ENCODE results near the gene AP5Z1.

The AP5Z1 gene

DNA sequence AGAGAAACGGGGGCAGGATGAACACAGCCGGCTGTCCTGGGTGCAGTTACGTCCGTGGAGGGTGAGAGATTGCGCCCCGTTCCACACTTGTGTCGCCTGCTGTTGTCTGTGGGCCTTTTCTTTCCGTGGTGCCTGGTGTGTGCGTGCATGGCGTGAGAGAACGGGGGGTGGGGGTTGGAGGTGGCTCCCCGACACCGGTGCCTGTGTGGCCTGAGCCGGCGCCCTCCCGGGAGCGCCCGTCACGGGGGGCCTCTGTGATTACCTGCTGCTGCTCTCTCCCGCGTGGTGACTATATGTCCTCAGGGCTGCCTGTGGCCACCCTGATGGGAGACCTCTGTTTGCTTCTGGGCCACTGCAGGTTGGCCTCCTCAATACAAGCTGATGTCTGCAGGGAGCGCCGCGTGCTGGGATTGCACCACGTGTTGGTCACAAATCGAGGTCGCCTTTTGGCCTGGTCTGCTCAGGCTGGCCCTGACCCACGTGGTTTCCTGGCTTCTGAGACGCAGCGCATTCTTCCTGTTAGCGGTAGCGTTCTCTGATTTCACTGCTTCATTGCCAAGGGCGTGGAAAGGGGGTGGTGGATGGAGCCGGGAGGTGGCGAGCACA, 10.9 kb upstream of the AP5Z1 start:
- peaks cover 66% of the 10 kb centered on the region for H3K36me3 ChIP-seq (ENCODE audit: insufficient read depth, low read length)
- no peaks in the 10 kb centered on the region for H3K27me3 ChIP-seq (ENCODE audit: insufficient read depth, low read length)
- H3K4me1 ChIP-seq (ENCODE audit: insufficient read depth, low read length) = peaks cover 5% of the 10 kb centered on the region
- no peak overlapping the region for H2AFZ ChIP-seq (ENCODE audit: low read depth, low read length)
- no peaks in the 10 kb centered on the region for H3K9me3 ChIP-seq (ENCODE audit: low read length)
- H3K4me3 ChIP-seq (ENCODE audit: low read length) = no peak overlapping the region

GRCh38 chr7:4765776-4766490, 9.5 kb upstream of the AP5Z1 start:
- Histone ChIP-seq H3K36me3 (ENCODE audit: insufficient read depth, low read length) (peaks cover 55% of the 10 kb centered on the region), H3K4me1 (ENCODE audit: insufficient read depth, low read length) (peaks cover 5% of the 10 kb centered on the region), H2AFZ (ENCODE audit: low read depth, low read length) (no peak overlapping the region), H3K27me3 (ENCODE audit: insufficient read depth, low read length) (no peaks in the 10 kb centered on the region), H3K9me3 (ENCODE audit: low read length) (no peaks in the 10 kb centered on the region), H3K4me3 (ENCODE audit: low read length) (no peak overlapping the region)

DNA sequence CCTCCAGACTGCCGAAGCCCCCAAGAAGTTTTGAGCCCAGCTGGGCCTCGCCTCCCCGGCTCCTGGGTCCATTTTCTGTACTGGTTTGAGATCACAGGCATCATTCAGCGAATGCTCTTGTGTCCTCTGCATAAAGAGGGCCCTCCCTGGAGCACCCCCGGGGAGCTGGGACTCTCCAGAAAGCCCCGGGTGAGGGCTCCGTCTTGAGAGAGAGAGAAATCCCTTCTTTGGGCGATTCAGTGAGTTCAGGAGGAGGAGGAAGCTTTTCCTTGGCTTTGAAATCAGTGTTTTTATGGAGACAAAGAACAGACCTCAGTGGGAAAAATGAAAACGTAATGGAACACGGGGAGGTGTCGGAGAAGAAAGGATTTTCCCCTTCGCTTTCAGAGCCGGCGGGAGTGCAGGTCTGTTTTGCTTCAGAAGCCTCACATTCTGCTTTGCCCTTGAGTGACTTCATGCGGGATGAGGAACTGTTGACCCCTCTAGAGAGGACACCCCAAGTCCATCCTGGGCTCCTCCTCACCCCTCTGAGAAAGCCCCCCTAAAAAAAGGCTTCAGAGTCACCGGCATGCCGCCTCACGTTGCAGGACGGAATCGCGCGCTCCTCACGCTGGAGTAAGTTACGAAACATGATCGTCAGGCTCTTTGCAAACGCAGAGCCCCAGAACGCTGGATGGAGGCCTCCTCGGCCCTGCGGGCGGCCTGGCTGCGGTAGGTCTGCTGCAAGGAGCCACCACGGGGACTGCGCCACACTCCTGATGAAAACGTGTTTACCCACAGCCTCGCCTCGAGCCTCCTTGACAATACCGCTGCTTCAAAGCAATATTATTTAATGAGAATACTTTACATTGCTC, 8.5 kb upstream of the AP5Z1 start:
- Histone ChIP-seq H3K27me3 (ENCODE audit: insufficient read depth, low read length) (no peaks in the 10 kb centered on the region), H2AFZ (ENCODE audit: low read depth, low read length) (no peak overlapping the region), H3K4me1 (ENCODE audit: insufficient read depth, low read length) (peaks cover 5% of the 10 kb centered on the region), H3K36me3 (ENCODE audit: insufficient read depth, low read length) (peaks cover 48% of the 10 kb centered on the region), H3K4me3 (ENCODE audit: low read length) (no peak overlapping the region), H3K9me3 (ENCODE audit: low read length) (no peaks in the 10 kb centered on the region)

DNA sequence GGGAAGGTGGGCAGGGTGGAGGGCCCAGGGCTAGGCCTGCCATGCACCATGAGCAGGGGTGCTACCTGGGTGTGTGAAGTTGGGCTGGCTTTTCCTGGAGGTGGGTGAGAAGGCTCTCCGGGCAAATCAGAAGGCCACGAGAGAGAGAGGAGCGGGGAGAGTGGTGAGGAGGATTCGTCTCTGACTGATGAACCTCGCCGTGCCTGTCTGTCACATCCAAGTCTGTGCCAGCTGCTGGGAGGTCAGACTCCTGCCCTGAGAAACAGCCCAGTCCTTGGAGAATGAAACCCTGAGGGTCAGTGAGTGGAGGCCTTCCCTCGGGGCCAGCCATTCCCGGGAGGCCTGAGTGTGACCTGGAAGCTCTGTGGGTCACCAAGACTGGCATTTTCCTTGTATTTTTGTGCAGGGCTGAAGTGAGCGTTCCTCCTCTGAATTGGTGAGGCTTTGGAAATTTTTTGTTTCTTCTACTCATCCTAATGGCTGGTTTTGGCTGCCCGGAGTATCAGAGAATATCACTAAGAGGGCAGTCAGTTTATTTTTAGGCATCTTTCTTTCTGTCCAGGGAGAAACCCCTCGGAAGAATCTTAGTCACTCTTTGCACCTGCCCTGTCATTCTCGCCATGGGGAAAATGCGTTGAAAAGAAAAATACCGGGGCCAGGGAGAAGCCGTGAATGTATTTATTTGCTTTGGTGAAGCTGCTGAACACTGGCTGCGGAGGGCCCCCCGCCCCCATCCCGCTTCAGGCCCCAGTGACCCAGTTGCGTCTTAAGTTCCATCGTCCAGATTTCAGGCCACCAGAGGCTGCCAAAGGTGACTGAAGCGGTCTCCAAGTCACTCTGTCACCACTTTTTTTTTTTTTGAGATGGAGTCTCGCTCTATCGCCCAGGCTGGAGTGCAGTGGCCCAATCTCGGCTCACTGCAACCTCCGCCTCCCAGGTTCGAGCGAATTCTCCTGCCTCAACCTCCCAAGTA, 6.5 kb upstream of the AP5Z1 start:
- Histone ChIP-seq H2AFZ (ENCODE audit: low read depth, low read length) (no peak overlapping the region), H3K4me3 (ENCODE audit: low read length) (no peak overlapping the region), H3K9me3 (ENCODE audit: low read length) (no peaks in the 10 kb centered on the region), H3K36me3 (ENCODE audit: insufficient read depth, low read length) (peaks cover 29% of the 10 kb centered on the region), H3K27me3 (ENCODE audit: insufficient read depth, low read length) (no peaks in the 10 kb centered on the region), H3K4me1 (ENCODE audit: insufficient read depth, low read length) (peaks cover 5% of the 10 kb centered on the region)

GRCh38 chr7:4769761-4770160, 5.7 kb upstream of the AP5Z1 start:
- Histone ChIP-seq H2AFZ (ENCODE audit: low read depth, low read length) (no peak overlapping the region), H3K27me3 (ENCODE audit: insufficient read depth, low read length) (no peaks in the 10 kb centered on the region), H3K36me3 (ENCODE audit: insufficient read depth, low read length) (peaks cover 24% of the 10 kb centered on the region), H3K4me3 (ENCODE audit: low read length) (no peak overlapping the region), H3K4me1 (ENCODE audit: insufficient read depth, low read length) (peaks cover 11% of the 10 kb centered on the region), H3K9me3 (ENCODE audit: low read length) (no peaks in the 10 kb centered on the region)

GRCh38 chr7:4770886-4771285, 4.5 kb upstream of the AP5Z1 start:
- peaks cover 18% of the 10 kb centered on the region for H3K36me3 ChIP-seq (ENCODE audit: insufficient read depth, low read length)
- no peak overlapping the region for H3K4me3 ChIP-seq (ENCODE audit: low read length)
- H3K27me3 ChIP-seq (ENCODE audit: insufficient read depth, low read length) = no peaks in the 10 kb centered on the region
- no peaks in the 10 kb centered on the region for H3K9me3 ChIP-seq (ENCODE audit: low read length)
- H3K4me1 ChIP-seq (ENCODE audit: insufficient read depth, low read length) = peaks cover 16% of the 10 kb centered on the region
- H2AFZ ChIP-seq (ENCODE audit: low read depth, low read length) = no peak overlapping the region

DNA sequence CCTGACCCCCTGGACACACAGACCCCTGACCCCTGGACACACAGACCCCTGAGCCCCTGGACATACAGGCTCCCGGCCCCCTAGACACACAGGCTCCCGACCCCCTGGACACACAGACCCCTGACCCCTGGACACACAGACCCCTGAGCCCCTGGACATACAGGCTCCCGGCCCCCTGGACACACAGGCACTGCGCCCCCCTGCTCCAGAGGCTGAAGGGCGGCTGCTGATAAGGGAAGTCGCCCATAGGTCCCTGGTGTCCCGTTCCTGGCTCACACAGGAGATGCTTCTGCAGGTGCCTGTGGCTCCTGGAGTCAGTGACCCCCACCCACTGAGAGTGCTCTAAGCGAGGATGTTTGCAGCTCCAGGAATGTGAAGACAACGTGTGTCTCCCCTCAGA, 3.7 kb upstream of the AP5Z1 start:
- H3K4me3 ChIP-seq (ENCODE audit: low read length) = no peak overlapping the region
- peaks cover 23% of the 10 kb centered on the region for H3K4me1 ChIP-seq (ENCODE audit: insufficient read depth, low read length)
- no peaks in the 10 kb centered on the region for H3K9me3 ChIP-seq (ENCODE audit: low read length)
- H3K36me3 ChIP-seq (ENCODE audit: insufficient read depth, low read length) = peaks cover 15% of the 10 kb centered on the region
- no peak overlapping the region for H2AFZ ChIP-seq (ENCODE audit: low read depth, low read length)
- no peaks in the 10 kb centered on the region for H3K27me3 ChIP-seq (ENCODE audit: insufficient read depth, low read length)

- H3K9me3 ChIP-seq (ENCODE audit: low read length) = no peaks in the 10 kb centered on the region
- H3K27me3 ChIP-seq (ENCODE audit: insufficient read depth, low read length) = no peaks in the 10 kb centered on the region
- peaks cover 14% of the 10 kb centered on the region for H3K36me3 ChIP-seq (ENCODE audit: insufficient read depth, low read length)
- no peak overlapping the region for H2AFZ ChIP-seq (ENCODE audit: low read depth, low read length)
- peaks cover 24% of the 10 kb centered on the region for H3K4me1 ChIP-seq (ENCODE audit: insufficient read depth, low read length)
- H3K4me3 ChIP-seq (ENCODE audit: low read length) = no peak overlapping the region
Measured at GRCh38 chr7:4772306-4772705, 3.1 kb upstream of the AP5Z1 start.

GRCh38 chr7:4774007-4774406, 1.4 kb upstream of the AP5Z1 start:
- peaks cover 3% of the 10 kb centered on the region for H3K36me3 ChIP-seq (ENCODE audit: insufficient read depth, low read length)
- H3K4me3 ChIP-seq (ENCODE audit: low read length) = peak overlapping the region; percentile 82

DNA sequence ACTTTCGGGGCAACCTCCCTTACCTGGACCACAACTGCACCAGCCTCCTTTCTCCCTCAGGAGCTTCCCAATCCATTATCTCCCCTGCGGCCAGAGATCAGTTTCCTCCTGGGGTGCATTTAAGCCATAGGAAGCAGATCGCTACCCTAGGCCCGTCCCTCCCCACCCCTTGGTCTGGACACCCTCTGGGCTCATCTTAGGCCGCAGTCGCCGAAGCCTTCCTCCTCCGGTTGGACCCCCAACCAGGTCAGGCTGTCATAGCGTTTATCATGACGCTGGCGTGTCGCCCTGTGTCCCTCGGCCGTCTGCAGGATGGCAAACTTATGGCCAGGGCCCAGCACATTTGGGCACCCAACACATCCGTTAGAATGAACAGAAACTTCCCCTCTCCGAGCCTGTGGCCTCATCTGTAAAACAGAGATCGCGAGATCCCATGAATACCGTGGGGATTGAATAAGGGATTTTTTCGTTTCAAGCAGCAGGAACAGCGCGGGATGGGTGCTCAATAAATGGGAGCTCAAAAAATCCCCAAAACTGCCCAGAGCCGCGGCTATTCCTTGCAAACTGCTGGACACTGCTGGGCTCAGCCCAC, 669 bp upstream of the AP5Z1 start:
- Histone ChIP-seq H3K4me3 (ENCODE audit: low read length) (peak overlapping the region; percentile 82), H3K27me3 (ENCODE audit: insufficient read depth, low read length) (no peaks in the 10 kb centered on the region), H2AFZ (ENCODE audit: low read depth, low read length) (peak overlapping the region; percentile 48), H3K9me3 (ENCODE audit: low read length) (no peaks in the 10 kb centered on the region), H3K4me1 (ENCODE audit: insufficient read depth, low read length) (peaks cover 18% of the 10 kb centered on the region), H3K36me3 (ENCODE audit: insufficient read depth, low read length) (peaks cover 3% of the 10 kb centered on the region)

More at GRCh38 chr7:4774007-4774406, 1.4 kb upstream of the AP5Z1 start:
- peaks cover 18% of the 10 kb centered on the region for H3K4me1 ChIP-seq (ENCODE audit: insufficient read depth, low read length)
- H2AFZ ChIP-seq (ENCODE audit: low read depth, low read length) = no peak overlapping the region
- H3K9me3 ChIP-seq (ENCODE audit: low read length) = no peaks in the 10 kb centered on the region
- H3K27me3 ChIP-seq (ENCODE audit: insufficient read depth, low read length) = no peaks in the 10 kb centered on the region

GRCh38 chr7:4775848-4776623, 613 bp downstream of the AP5Z1 start:
- H3K27me3 ChIP-seq (ENCODE audit: insufficient read depth, low read length) = no peaks in the 10 kb centered on the region
- peak overlapping the region; percentile 48 for H2AFZ ChIP-seq (ENCODE audit: low read depth, low read length)
- H3K36me3 ChIP-seq (ENCODE audit: insufficient read depth, low read length) = peaks cover 3% of the 10 kb centered on the region
- no peaks in the 10 kb centered on the region for H3K9me3 ChIP-seq (ENCODE audit: low read length)
- peak overlapping the region; percentile 82 for H3K4me3 ChIP-seq (ENCODE audit: low read length)
- H3K4me1 ChIP-seq (ENCODE audit: insufficient read depth, low read length) = peaks cover 18% of the 10 kb centered on the region

Measured in neuron (in vitro differentiated cells).